GM12892 (cell line): ENCODE results near the gene RXRA.

ENCODE experiments used
- POLR2A ChIP-seq: IDR thresholded peaks from 2 replicates; pipeline ENCODE4 v1.6.1; 2011; ENCODE audit warnings: low read depth, low read length, control low read depth
- POLR2AphosphoS5 ChIP-seq: IDR thresholded peaks from 2 replicates; pipeline ENCODE4 v1.6.1; 2011; ENCODE audit warnings: low read depth, low read length, control low read depth

GRCh38 chr9:134283111-134283515 is 43.1 kb upstream of the RXRA start:
- TF ChIP-seq POLR2A (no peak), POLR2AphosphoS5 (no peak)
